ENCODE results near the gene KLHL8. TPM values are rescaled to one million over a fixed set of nuclear protein-coding genes. Genes with fewer than 3 reads are reported as not detected.

Gene KLHL8
- total RNA-seq, 1 donor from 2014 or later = 9.1 TPM

DNA sequence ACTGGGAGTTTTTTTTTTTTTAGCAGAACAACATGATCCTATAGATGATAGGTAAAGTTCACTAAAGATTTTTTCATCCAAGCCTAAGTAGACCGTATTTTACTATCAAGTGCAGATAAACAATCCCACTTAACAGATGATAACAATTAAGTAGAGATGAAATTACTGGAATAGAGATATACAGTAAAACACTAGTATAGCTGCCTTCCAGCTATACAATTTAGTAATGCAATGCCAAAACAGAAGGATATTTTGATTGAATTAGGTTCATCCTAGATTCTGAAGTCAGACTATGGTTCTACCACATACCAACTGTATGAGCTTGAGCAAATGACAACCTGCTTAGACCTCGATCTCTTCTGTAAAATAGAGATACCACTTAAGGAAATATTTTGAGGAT is 24.3 kb downstream of the KLHL8 start:
- TF ChIP-seq POLR2A (IDR thresholded peaks at IDR 0.05) = no peak
- no peak for TF ChIP-seq POLR2AphosphoS5 (IDR thresholded peaks at IDR 0.05; ENCODE audit: insufficient read depth in 1 of 2, low read depth in 1 of 2)
- TF ChIP-seq, protein P1, sequence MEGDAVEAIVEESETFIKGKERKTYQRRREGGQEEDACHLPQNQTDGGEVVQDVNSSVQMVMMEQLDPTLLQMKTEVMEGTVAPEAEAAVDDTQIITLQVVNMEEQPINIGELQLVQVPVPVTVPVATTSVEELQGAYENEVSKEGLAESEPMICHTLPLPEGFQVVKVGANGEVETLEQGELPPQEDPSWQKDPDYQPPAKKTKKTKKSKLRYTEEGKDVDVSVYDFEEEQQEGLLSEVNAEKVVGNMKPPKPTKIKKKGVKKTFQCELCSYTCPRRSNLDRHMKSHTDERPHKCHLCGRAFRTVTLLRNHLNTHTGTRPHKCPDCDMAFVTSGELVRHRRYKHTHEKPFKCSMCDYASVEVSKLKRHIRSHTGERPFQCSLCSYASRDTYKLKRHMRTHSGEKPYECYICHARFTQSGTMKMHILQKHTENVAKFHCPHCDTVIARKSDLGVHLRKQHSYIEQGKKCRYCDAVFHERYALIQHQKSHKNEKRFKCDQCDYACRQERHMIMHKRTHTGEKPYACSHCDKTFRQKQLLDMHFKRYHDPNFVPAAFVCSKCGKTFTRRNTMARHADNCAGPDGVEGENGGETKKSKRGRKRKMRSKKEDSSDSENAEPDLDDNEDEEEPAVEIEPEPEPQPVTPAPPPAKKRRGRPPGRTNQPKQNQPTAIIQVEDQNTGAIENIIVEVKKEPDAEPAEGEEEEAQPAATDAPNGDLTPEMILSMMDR (IDR thresholded peaks at IDR 0.05) = no peak
- Histone ChIP-seq H3K4me3 (no peak overlapping the region), H3K27me3 (no peaks in the 10 kb centered on the region), H3K27ac (no peak overlapping the region), H3K36me3 (no peaks in the 10 kb centered on the region), H3K4me1 (no peaks in the 10 kb centered on the region), H3K9me3 (no peaks in the 10 kb centered on the region)
- intact Hi-C loops (cut with DNase I) = no loop called here
- no peak for DNase-seq (ENCODE audit: extremely low spot score in 2 of 2)

GRCh38 chr4:87193958-87194675 is 26.3 kb downstream of the KLHL8 start:
- Histone ChIP-seq H3K27me3 (no peaks in the 10 kb centered on the region), H3K9me3 (no peaks in the 10 kb centered on the region), H3K36me3 (no peaks in the 10 kb centered on the region), H3K4me1 (no peaks in the 10 kb centered on the region), H3K4me3 (no peak overlapping the region), H3K27ac (no peak overlapping the region)
- intact Hi-C loops (cut with DNase I) = no loop called here
- DNase-seq (ENCODE audit: extremely low spot score in 2 of 2) = no peak
- TF ChIP-seq POLR2AphosphoS5 (IDR thresholded peaks at IDR 0.05; ENCODE audit: insufficient read depth in 1 of 2, low read depth in 1 of 2) (no peak), POLR2A (IDR thresholded peaks at IDR 0.05) (no peak)
- TF ChIP-seq, protein P1 (IDR thresholded peaks at IDR 0.05) = no peak

DNA sequence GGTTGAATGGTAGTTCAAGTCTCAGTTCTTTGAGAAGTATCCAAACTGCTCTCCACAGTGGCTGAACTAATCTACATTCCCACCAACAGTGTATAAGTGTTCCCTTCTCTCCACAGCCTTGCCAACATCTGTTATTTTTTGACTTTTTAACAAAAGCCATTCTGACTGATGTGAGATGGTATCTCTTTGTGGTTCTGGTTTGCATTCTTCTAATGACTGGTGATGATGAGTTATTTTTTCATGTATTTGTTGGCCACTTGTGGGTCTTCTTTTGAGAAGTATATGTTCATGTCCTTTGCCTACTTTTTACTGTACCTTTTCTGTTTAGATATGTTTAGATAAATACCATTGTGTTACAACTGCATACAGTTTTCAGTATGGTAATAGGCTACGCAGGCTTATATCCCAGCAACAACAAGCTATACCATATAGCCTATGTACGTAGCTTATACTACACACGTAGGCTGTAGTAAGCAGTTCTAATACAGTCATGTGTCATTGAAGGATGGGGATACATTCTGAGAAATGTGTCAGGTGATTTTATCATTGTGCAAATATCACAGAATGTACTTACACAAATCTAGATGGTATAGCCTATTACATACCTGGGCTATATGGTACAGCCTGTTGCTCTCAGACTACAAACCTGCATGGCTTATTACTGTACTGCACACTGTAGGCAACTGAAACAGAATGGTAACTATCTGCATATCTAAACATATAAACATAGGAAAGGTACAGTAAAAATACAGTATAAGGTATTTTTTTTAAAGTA is 28.1 kb downstream of the KLHL8 start:
- Histone ChIP-seq H3K4me3 (no peak overlapping the region), H3K9me3 (no peaks in the 10 kb centered on the region), H3K4me1 (no peaks in the 10 kb centered on the region), H3K36me3 (no peaks in the 10 kb centered on the region), H3K27me3 (no peaks in the 10 kb centered on the region), H3K27ac (no peak overlapping the region)
- intact Hi-C loops (cut with DNase I) = no loop called here
- TF ChIP-seq, protein P1 (IDR thresholded peaks at IDR 0.05) = no peak
- no peak for TF ChIP-seq POLR2AphosphoS5 (IDR thresholded peaks at IDR 0.05; ENCODE audit: insufficient read depth in 1 of 2, low read depth in 1 of 2)
- no peak for TF ChIP-seq POLR2A (IDR thresholded peaks at IDR 0.05)
- no peak for DNase-seq (ENCODE audit: extremely low spot score in 2 of 2)

- intact Hi-C loops (cut with DNase I) = no loop called here
- no peak overlapping the region for H3K4me3 ChIP-seq
- no peaks in the 10 kb centered on the region for H3K27me3 ChIP-seq
- no peaks in the 10 kb centered on the region for H3K36me3 ChIP-seq
- TF ChIP-seq POLR2A (IDR thresholded peaks at IDR 0.05) (no peak), POLR2AphosphoS5 (IDR thresholded peaks at IDR 0.05; ENCODE audit: insufficient read depth in 1 of 2, low read depth in 1 of 2) (no peak)
- TF ChIP-seq, protein P1 (IDR thresholded peaks at IDR 0.05) = no peak
- no peak for DNase-seq (ENCODE audit: extremely low spot score in 2 of 2)
- no peaks in the 10 kb centered on the region for H3K9me3 ChIP-seq
- no peaks in the 10 kb centered on the region for H3K4me1 ChIP-seq
- H3K27ac ChIP-seq = no peak overlapping the region
Measured at GRCh38 chr4:87188932-87189331, 31.5 kb downstream of the KLHL8 start.

DNA sequence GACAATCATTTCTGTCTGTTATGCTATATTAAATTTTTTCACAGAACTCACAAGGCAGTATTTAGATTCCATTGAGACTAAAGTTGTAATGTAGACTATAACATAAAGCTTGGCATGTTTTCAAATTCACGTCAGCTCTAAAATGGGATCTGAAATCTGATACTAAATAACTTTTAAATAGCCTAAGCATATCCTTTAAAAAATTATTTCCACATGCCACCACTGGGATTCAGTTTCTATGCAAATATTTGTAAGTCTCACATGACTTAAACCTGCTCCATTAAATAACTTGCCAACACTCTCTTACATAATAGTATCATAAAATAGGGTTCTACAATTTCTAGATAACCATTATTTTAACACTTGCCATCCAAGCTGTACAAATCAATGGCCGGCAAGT is 32.4 kb downstream of the KLHL8 start:
- H3K4me3 ChIP-seq = no peak overlapping the region
- H3K9me3 ChIP-seq = no peaks in the 10 kb centered on the region
- no peak overlapping the region for H3K27ac ChIP-seq
- no peaks in the 10 kb centered on the region for H3K36me3 ChIP-seq
- intact Hi-C loops (cut with DNase I) = no loop called here
- no peaks in the 10 kb centered on the region for H3K4me1 ChIP-seq
- no peak for DNase-seq (ENCODE audit: extremely low spot score in 2 of 2)
- TF ChIP-seq POLR2A (IDR thresholded peaks at IDR 0.05) (no peak), POLR2AphosphoS5 (IDR thresholded peaks at IDR 0.05; ENCODE audit: insufficient read depth in 1 of 2, low read depth in 1 of 2) (no peak)
- TF ChIP-seq, protein P1 (IDR thresholded peaks at IDR 0.05) = no peak
- H3K27me3 ChIP-seq = no peaks in the 10 kb centered on the region
